Stomach (tissue), 9 donors: ENCODE measurements around the gene NTN4. TPM values are rescaled to one million over a fixed set of nuclear protein-coding genes. Genes with fewer than 3 reads are reported as not detected.
"Not testable (repeated sequence)": the region's sequence is repeated elsewhere in the genome, so short reads cannot be mapped to it uniquely, and the experiment has no call there.

Experiments used
- DNase-seq, 2 donors: peaks; one replicate each; pipeline versions ENCODE4 v3.0.0 to v3.0.0-alpha.2; 2013 to 2019
- H3K27ac ChIP-seq, 5 donors: fragments of 200-600 bp in 4 of 5; sonication (generic) in 4 of 5; one replicate each; pipeline ENCODE4 v1.5.1; 2013 to 2019; ENCODE audit warnings: mild to moderate bottlenecking in 1 of 5, moderate library complexity in 1 of 5
- H3K27me3 ChIP-seq, 3 donors: fragments of 200-600 bp; sonication (generic); one replicate each; pipeline ENCODE4 v1.5.1; 2017 to 2019; ENCODE audit warnings: mixed run types in 1 of 3
- H3K36me3 ChIP-seq, 4 donors: fragments of 200-600 bp; sonication (generic); 1 replicate in 3 of 4; 2 replicates in 1 of 4; pipeline ENCODE4 v1.5.1; 2016 to 2019
- H3K4me1 ChIP-seq, 4 donors: fragments of 200-600 bp; sonication (generic); one replicate each; pipeline ENCODE4 v1.5.1; 2016 to 2019
- H3K4me3 ChIP-seq, 4 donors: fragments of 200-600 bp; sonication (generic) in 3 of 4; one replicate each; pipeline ENCODE4 v1.5.1; 2016 to 2019; ENCODE audit warnings: mild to moderate bottlenecking in 1 of 4
- H3K9me3 ChIP-seq, 4 donors: fragments of 200-600 bp; sonication (generic); one replicate each; pipeline ENCODE4 v1.5.1; 2016 to 2019
- EP300 ChIP-seq: sonication (generic); formaldehyde crosslinking; IDR thresholded peaks from one replicate; pipeline ENCODE4 v1.6.1; 2017; ENCODE audit warnings: antibody characterized with exemption
- POLR2A ChIP-seq, 4 donors: fragments of 450-650 bp; IDR thresholded peaks; one replicate each; pipeline ENCODE4 v1.6.1; 2016; ENCODE audit warnings: antibody characterized with exemption in 4 of 4, control low read depth in 2 of 4, mild to moderate bottlenecking in 1 of 4, moderate library complexity in 1 of 4
- POLR2AphosphoS5 ChIP-seq, 3 donors: sonication (generic); formaldehyde crosslinking; IDR thresholded peaks; one replicate each; pipeline ENCODE4 v1.6.1; 2016; ENCODE audit warnings: antibody characterized with exemption in 3 of 3
- WGBS, 5 donors: extraction: QIAGEN DNeasy Blood & Tissue Kit in 3 of 5; methylation state at CpG; one replicate each; pipeline versions ENCODE4 v1.1.5 to v1.1.7; 2013 to 2018; 5-methylcytosine and 5-hydroxymethylcytosine counted together
- intact Hi-C: fragments of 100-400 bp; cut with DNase I; formaldehyde crosslinking; loops from one replicate; pipeline ENCODE4 v1.15.1; 2023; ENCODE audit warnings: low total_unique reads
- polyA plus RNA-seq, 3 donors: library from polyadenylated mRNA; stranded (reverse); fragments of 200-250 nt; gene quantifications; one replicate each; pipeline ENCODE4 v1.2.3, GENCODE V29; 2013
- total RNA-seq, 5 donors: library from RNA; depleted of rRNA; stranded (reverse); fragments of >200 nt; gene quantifications; one replicate each; pipeline versions ENCODE4 v1.1.0 to v1.2.3, GENCODE V29; 2014 to 2016
- TF ChIP-seq, protein P1 (sequence below), 7 experiments: fragments of 450-650 bp in 4 of 7; fragments of 200-600 bp in 3 of 7; sonication (generic) in 3 of 7; IDR thresholded peaks; one replicate each; pipeline ENCODE4 v1.5.1; 2016 to 2019; ENCODE audit warnings: antibody characterized with exemption in 7 of 7, control low read depth in 2 of 7, mild to moderate bottlenecking in 1 of 7
- donor health status: healthy with polysubstance abuse.
- donor health status: Bipolar disorder and iron deficiency.
- donor health status: healthy.

Gene NTN4
- total and polyA plus RNA-seq, 8 donors: 10.5 to 110 (median 37.0) TPM

DNA sequence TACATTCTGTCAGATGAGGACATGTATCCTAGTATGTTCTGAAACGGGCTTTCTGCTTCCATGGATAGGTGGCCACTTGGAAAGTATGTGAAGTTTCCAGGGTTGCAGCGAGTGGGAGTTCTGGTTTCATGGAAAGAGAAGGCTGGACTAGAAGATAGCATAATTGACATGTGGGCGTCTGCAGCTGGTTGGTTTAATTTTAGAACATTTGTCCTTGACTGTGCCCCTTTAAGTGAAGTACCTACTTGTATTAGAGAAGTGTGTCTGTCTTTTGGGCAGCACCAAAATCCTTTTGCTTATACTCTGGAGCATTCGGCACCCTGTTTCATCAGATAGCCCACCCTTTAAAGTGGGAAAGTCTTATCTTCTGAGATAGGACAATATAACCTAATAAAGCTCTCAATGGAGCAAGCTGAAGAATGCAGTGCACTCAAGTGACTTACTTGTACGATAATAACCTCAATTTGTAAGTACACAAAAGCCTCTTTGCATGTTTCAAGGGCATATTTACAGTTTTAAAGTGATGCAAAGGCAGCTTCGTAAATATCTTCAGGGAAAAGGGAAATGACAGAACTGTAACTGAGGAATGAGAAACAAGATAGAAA lies 35.2 kb downstream of the NTN4 start:
- Histone ChIP-seq H3K4me1 (peaks cover 0 to 16% (median 4%) of the 10 kb centered on the region in 4 donors), H3K36me3 (no peaks in the 10 kb centered on the region), H3K9me3 (no peaks in the 10 kb centered on the region), H3K27me3 (no peaks in the 10 kb centered on the region), H3K27ac (peak overlapping the region in 3 of 5 donors; percentile 35 to 42 (median 38)), H3K4me3 (no peak overlapping the region)
- DNase-seq: peak in 1 of 2 donors; percentile 35
- WGBS, 5 donors: 32 to 52% (median 36%) methylated on average over 6 of the region's 6 CpGs
- intact Hi-C loops: no loop called here
- peak in 1 of 3 donors; percentile 7 for TF ChIP-seq POLR2AphosphoS5 (IDR thresholded peaks at IDR 0.05)
- no peak for TF ChIP-seq EP300

DNA sequence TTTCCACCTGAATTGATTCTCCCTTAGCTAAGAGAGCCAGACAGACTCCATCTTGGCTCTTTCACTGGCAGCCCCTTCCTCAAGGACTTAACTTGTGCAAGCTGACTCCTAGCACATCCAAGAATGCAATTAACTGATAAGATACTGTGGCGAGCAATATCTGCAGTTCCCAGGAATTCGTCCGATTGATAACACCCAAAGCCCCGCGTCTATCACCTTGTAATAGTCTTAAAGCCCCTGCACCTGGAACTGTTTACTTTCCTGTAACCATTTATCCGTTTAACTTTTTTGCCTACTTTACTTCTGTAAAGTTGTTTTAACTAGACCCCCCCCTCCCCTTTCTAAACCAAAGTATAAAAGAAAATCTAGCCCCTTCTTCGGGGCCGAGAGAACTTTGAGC lies 44.5 kb downstream of the NTN4 start:
- H3K9me3 ChIP-seq: peaks cover 0 to 10% (median 10%) of the 10 kb centered on the region in 4 donors
- peaks cover 0 to 13% (median 2%) of the 10 kb centered on the region in 4 donors for H3K4me1 ChIP-seq
- H3K27ac ChIP-seq, H3K27me3 ChIP-seq, DNase-seq, H3K4me3 ChIP-seq, intact Hi-C loops: not testable (repeated sequence)
- WGBS, 5 donors: 63 to 72% (median 67%) methylated on average over 6 to 8 of the region's 8 CpGs
- H3K36me3 ChIP-seq: peaks cover 0 to 21% (median 12%) of the 10 kb centered on the region in 4 donors

DNA sequence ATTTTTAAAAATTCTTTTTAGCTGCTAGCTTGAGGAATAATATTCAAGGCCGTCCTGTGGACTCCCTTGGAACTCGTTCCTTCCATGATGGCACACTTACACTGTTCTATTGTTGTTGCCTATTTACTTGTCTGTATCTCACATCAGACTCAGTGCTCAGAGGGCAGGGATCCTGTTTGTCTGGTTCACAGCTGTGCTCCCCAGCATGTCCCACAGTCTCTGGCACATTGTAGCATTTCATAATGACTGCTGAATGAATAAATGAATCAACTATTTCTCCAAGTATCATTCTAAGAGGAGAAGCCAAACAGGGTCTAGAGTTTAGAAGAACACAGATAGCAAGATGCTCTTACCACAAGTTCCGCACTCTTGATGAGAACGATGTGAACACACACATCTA lies 48.0 kb downstream of the NTN4 start:
- Histone ChIP-seq H3K27ac (peak overlapping the region in 1 of 5 donors; percentile 18), H3K4me1 (peaks cover 2 to 42% (median 18%) of the 10 kb centered on the region in 4 donors), H3K36me3 (peaks cover 0 to 21% (median 12%) of the 10 kb centered on the region in 4 donors), H3K4me3 (no peak overlapping the region), H3K27me3 (no peaks in the 10 kb centered on the region), H3K9me3 (peaks cover 0 to 10% (median 10%) of the 10 kb centered on the region in 4 donors)
- intact Hi-C loops: no loop called here
- TF ChIP-seq POLR2AphosphoS5 (IDR thresholded peaks at IDR 0.05): no peak
- TF ChIP-seq POLR2A (IDR thresholded peaks at IDR 0.05): no peak
- TF ChIP-seq, protein P1, sequence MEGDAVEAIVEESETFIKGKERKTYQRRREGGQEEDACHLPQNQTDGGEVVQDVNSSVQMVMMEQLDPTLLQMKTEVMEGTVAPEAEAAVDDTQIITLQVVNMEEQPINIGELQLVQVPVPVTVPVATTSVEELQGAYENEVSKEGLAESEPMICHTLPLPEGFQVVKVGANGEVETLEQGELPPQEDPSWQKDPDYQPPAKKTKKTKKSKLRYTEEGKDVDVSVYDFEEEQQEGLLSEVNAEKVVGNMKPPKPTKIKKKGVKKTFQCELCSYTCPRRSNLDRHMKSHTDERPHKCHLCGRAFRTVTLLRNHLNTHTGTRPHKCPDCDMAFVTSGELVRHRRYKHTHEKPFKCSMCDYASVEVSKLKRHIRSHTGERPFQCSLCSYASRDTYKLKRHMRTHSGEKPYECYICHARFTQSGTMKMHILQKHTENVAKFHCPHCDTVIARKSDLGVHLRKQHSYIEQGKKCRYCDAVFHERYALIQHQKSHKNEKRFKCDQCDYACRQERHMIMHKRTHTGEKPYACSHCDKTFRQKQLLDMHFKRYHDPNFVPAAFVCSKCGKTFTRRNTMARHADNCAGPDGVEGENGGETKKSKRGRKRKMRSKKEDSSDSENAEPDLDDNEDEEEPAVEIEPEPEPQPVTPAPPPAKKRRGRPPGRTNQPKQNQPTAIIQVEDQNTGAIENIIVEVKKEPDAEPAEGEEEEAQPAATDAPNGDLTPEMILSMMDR (IDR thresholded peaks at IDR 0.05): no peak
- TF ChIP-seq EP300: no peak
- DNase-seq: no peak
- 49 to 75% (median 71%) methylated on average over 4 of the region's 4 CpGs for WGBS, 5 donors

DNA sequence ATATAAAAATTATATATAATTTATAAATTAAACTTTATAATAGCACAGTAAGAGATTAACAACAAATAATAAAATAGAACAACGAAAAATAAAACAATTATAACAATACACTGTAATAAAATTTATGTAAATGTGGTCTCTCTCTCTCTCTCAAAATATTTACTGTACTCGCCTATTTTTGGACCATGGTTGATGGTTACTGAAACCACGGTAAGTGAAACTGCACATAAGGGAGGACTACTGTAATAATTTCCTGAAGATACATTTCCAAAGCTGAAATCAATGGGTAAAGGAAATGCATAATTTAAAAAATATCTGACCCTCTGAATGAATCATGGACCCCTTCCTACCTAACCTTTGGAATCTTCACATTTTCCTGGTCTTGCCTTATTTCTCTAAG lies 48.9 kb downstream of the NTN4 start:
- Histone ChIP-seq H3K4me1 (peaks cover 6 to 52% (median 22%) of the 10 kb centered on the region in 4 donors), H3K27ac (peak overlapping the region in 1 of 5 donors; percentile 18), H3K27me3 (no peaks in the 10 kb centered on the region), H3K9me3 (peaks cover 0 to 10% (median 10%) of the 10 kb centered on the region in 4 donors), H3K4me3 (no peak overlapping the region), H3K36me3 (peaks cover 0 to 18% (median 15%) of the 10 kb centered on the region in 4 donors)
- DNase-seq: no peak
- WGBS, 5 donors: 61 to 68% (median 66%) methylated on average over 3 of the region's 3 CpGs
- intact Hi-C loops: no loop called here
- TF ChIP-seq POLR2AphosphoS5 (IDR thresholded peaks at IDR 0.05): no peak
- TF ChIP-seq, protein P1 (IDR thresholded peaks at IDR 0.05): no peak
- no peak for TF ChIP-seq EP300
- TF ChIP-seq POLR2A (IDR thresholded peaks at IDR 0.05): no peak

DNA sequence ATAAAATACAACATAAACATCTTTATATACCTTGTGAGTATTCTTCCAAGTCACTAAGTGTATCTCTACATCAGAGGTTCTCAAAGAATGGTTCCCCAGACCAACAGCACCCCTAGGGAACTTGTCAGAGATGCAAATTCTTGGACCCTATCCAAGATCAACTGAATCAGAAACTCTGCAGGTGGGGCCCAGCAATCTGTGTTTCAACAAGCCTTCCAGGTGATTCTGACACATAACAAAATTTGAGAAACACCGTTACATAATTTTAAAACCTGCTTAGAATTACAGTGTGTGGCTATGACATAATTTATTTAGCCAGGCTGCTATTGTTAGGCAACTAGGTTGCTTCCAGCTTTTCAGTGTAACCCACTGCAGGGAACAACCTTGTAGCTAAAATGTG lies 49.8 kb downstream of the NTN4 start:
- intact Hi-C loops: no loop called here
- TF ChIP-seq POLR2AphosphoS5 (IDR thresholded peaks at IDR 0.05) (no peak), EP300 (no peak), POLR2A (IDR thresholded peaks at IDR 0.05) (no peak)
- TF ChIP-seq, protein P1 (IDR thresholded peaks at IDR 0.05): no peak
- Histone ChIP-seq H3K27me3 (no peaks in the 10 kb centered on the region), H3K4me3 (no peak overlapping the region), H3K36me3 (peaks cover 0 to 13% (median 10%) of the 10 kb centered on the region in 4 donors), H3K9me3 (peaks cover 0 to 8% (median 7%) of the 10 kb centered on the region in 4 donors), H3K27ac (peak overlapping the region in 2 of 5 donors; percentile 27 to 76), H3K4me1 (peaks cover 6 to 55% (median 25%) of the 10 kb centered on the region in 4 donors)
- DNase-seq: peak in 1 of 2 donors; percentile 26
- 61 to 81% (median 76%) methylated on average over 1 of the region's 1 CpG for WGBS, 5 donors
